Middle frontal gyrus (tissue), 1 donor: ENCODE results near the gene TMEM198.
A peak's percentile ranks its signal among the peaks of the same experiment; 100 is the strongest.

Source experiments
- DNase-seq: peaks from one replicate; pipeline ENCODE4 v3.0.0-alpha.2; 2015; ENCODE audit warnings: low spot score; ENCODE audit errors: extremely low spot score

TMEM198 gene

GRCh38 chr2:219575566-219576504, 32.0 kb downstream of the TMEM198 start:
- no peak for DNase-seq

- DNase-seq: no peak
These were observed 32.9 kb downstream of the TMEM198 start for GRCh38 chr2:219576505-219577388.

- no peak for DNase-seq
These were observed 35.2 kb downstream of the TMEM198 start for GRCh38 chr2:219578811-219579613.

GRCh38 chr2:219581346-219581745, 37.5 kb downstream of the TMEM198 start:
- no peak for DNase-seq

DNA sequence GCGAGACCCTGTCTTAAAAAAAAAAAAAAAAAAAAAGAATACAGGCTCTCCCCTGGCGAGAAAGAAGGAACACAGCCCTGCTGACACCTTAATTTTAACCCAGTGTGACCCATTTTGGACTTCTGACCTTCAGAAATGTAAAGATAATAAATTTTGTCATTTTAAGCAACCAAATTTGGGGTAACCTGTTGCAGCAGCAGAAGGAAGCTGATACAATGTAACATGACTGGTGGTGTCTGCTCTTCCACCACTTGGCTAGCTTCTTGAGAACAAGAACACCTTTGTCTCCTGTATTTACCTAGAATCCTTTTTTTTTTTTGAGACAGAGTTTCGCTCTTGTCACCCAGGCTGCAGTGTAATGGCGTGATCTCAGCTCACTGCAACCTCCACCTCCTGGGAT, 47.3 kb downstream of the TMEM198 start:
- no peak for DNase-seq

DNA sequence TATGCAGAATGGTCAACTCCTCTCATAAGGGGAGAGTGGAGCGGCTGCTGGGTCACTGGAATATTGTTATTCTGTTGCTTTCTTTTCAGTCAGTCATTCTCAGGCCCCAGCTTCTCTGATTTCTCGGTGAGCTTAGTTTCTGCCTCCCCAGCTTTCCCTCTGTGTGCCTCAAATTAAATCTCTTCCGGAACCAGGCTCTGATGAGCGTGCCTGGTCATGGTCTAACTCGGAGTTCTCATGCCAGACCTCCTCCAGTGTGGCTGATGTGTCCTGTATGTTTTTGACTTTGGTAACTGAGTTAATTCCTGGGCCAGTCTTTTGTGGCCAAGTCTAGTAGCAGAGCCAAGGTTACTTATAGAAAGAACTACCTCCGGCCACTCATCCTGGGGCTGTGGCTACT, 48.9 kb downstream of the TMEM198 start:
- DNase-seq: no peak

DNA sequence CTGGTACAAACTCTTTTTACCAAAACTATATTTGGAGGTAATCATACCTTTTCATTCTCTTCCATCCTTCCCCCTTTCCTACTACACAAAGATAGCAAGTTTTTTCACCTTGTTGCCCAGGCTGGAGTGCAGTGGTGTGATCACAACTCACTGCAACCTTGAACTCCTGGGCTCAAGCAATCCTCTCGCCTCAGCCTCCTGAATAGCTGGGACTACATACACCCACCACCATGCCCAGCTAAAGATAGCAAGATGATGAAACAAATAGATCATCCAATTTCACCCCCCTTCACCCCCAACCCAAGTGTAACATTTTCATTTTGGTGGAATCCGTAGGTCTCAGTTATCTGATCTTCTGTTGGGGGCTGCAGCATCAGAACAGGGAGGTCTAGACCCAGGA, 49.3 kb downstream of the TMEM198 start:
- DNase-seq: no peak

GRCh38 chr2:219595256-219595655, 51.4 kb downstream of the TMEM198 start:
- no peak for DNase-seq

DNA sequence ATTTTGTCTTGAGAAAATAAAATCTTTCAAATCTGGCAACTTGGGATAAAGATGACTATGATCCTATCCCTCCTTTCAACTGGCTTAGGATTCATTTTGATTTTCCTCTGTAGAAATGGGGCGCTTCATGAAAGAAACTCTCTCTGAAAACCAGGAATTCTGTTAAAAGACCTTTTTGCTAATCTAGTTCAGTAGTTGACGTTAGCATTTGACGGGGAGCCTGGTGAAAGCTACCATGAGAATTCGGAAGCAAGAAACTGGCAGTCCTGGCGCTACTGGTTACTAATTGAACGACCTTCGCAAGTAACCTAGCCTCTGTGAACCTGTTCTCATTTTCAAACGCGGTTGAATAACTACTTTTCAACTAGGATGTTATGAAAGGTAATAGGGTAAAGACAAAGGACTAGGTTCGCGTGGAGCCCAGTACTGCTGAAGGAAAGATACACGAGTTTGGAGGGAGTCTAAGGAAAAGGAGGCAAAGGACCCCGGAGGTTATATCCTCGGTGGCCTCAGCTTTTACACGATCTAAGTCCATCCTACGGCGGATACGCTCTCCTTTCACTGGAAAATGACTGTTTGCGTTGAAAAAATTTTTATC, 53.2 kb downstream of the TMEM198 start:
- no peak for DNase-seq

DNA sequence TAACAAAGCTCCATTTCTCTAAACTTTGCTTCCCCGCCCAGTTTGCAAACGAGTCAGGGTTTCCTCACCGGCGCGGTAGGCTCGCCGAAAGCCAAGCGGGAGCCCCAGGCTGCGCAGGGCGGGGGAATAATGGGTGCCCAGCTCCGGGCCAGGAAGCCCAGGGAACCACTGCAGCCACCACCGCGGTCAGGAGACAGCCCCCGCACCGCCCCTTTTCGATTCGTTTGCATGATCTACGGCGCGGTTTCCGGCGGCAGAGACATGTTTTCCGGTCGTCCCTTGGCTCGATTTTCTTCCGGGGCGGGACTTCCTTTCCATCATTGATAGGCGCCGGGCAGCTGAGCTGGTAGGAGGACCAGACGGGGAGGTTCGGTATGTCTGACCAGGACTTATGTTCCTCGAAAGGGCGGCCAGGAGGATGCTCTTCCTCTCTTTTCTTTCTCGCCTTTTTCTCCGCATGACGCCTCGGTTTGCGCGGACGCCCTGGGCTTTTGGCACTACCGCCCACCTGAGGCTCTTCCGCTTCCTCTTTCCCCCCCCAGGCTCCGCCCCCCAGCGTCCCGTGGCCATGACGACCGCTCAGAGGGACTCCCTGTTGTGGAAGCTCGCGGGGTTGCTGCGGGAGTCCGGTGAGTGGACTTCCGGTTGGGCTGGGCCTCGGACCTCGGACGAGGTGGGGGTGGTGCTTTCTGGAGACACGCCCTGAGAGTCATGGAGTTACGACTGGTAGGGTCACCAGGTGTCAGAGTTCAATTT, 53.9 kb downstream of the TMEM198 start, which contains the start of gene STK11IP:
Gene STK11IP, plus strand, starts transcription at position 306 of the 756 bp plus-strand sequence. Its CDS starts 263 bp downstream, at position 569.
- DNase-seq: peak; percentile 90

- no peak for DNase-seq
These were observed 54.7 kb downstream of the TMEM198 start for GRCh38 chr2:219598308-219599078.
